ENCODE measurements around the gene MCF2.
"Not testable (repeated sequence)": the region's sequence is repeated elsewhere in the genome, so short reads cannot be mapped to it uniquely, and the experiment has no call there.

Gene MCF2

GRCh38 chrX:139692506-139692849, 15.5 kb downstream of the MCF2 start:
- peak overlapping the region; percentile 45 for H3K4me3 ChIP-seq (ENCODE audit: low read depth, low read length)
- DNase-seq (ENCODE audit: low read depth): peak; percentile 18
- TF ChIP-seq CTCF (IDR thresholded peaks at IDR 0.05; ENCODE audit: insufficient read depth, low read depth, low read length, missing control alignments): no peak

- H3K4me3 ChIP-seq (ENCODE audit: low read depth, low read length): peak overlapping the region; percentile 45
- DNase-seq (ENCODE audit: low read depth): peak; percentile 2
- no peak for TF ChIP-seq CTCF (IDR thresholded peaks at IDR 0.05; ENCODE audit: insufficient read depth, low read depth, low read length, missing control alignments)
These were observed 16.0 kb downstream of the MCF2 start for GRCh38 chrX:139691843-139692505.

- no peak for TF ChIP-seq CTCF (IDR thresholded peaks at IDR 0.05; ENCODE audit: insufficient read depth, low read depth, low read length, missing control alignments)
- H3K4me3 ChIP-seq (ENCODE audit: low read depth, low read length): no peak overlapping the region
- DNase-seq (ENCODE audit: low read depth): no peak
These were observed 16.5 kb downstream of the MCF2 start for GRCh38 chrX:139691493-139691842.

GRCh38 chrX:139685175-139685574, 22.8 kb downstream of the MCF2 start:
- not testable (repeated sequence) for H3K4me3 ChIP-seq (ENCODE audit: low read depth, low read length); DNase-seq (ENCODE audit: low read depth)

- DNase-seq (ENCODE audit: low read depth): no peak
- H3K4me3 ChIP-seq (ENCODE audit: low read depth, low read length): no peak overlapping the region
- TF ChIP-seq CTCF (IDR thresholded peaks at IDR 0.05; ENCODE audit: insufficient read depth, low read depth, low read length, missing control alignments): no peak
These were observed 27.6 kb downstream of the MCF2 start for GRCh38 chrX:139680356-139680755.

- peak; percentile 48 for DNase-seq (ENCODE audit: low read depth)
- no peak for TF ChIP-seq CTCF (IDR thresholded peaks at IDR 0.05; ENCODE audit: insufficient read depth, low read depth, low read length, missing control alignments)
- no peak overlapping the region for H3K4me3 ChIP-seq (ENCODE audit: low read depth, low read length)
These were observed 60.4 kb downstream of the MCF2 start for GRCh38 chrX:139647597-139647996.

- DNase-seq (ENCODE audit: low read depth): no peak
- no peak overlapping the region for H3K4me3 ChIP-seq (ENCODE audit: low read depth, low read length)
- no peak for TF ChIP-seq CTCF (IDR thresholded peaks at IDR 0.05; ENCODE audit: insufficient read depth, low read depth, low read length, missing control alignments)
These were observed 65.6 kb downstream of the MCF2 start for GRCh38 chrX:139642241-139642927.

Data from GM12865 (cell line).